NCI-H1930 (cell line): ENCODE results near the gene SLCO1B1.

Source experiments
- DNase-seq, 2 experiments: peaks; one replicate each; lab custom pipeline; 2025; lab: John Stamatoyannopoulos, UW

Gene SLCO1B1

DNA sequence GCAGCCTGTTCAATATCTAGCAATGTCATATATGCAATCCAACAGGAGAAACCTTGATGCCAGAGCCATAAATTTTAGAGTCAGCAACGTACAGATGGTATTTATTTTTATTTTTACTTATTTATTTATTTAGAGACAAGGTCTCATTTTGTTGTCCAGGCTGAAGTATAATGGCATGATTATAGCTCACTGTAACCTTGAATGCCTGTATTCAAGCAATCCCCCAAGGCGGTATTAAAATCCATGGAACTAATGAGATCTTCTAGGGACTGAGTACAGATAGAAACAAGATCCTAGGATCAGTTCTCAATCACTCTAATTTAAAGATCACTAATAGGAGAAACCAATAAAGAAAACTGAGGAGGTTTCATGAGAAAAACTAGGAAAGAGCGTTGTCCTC, 89.3 kb downstream of the SLCO1B1 start:
- DNase-seq: no peak

DNA sequence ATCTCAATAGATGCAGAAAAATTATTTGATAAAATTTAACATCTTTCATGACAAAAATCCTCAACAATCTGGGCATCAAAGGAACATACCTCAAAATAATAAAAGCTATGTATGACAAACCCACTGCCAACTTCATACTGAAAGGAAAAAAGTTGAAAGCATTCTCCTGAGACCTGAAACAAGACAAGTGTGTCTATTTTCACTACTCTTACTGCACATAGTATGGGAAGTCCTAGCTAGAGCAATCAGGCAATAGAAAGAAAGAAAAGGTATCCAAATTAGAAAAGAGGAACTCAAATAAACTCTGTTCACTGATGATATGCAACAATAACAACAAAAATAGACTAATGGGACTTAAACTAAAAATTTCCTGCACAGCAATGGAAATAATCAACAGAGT, 90.1 kb downstream of the SLCO1B1 start:
- DNase-seq: no peak

DNA sequence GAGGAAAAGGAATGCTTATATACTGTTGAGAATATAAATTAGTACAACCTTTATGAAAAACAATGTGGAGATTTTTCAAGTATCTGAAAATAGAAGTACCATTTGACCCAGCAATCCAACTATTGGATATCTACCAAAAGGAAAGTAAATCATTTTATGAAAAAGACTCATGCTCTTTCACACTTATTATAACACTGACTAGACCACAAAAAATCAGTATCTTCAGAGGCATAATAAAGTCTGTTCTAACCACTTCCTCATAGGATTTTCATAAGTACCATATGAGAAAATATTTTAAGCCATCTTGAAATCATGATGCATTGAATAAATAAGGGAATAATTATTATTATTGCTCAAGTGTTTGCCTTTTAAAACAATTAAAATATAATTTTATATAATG, 90.8 kb downstream of the SLCO1B1 start:
- DNase-seq: no peak

DNA sequence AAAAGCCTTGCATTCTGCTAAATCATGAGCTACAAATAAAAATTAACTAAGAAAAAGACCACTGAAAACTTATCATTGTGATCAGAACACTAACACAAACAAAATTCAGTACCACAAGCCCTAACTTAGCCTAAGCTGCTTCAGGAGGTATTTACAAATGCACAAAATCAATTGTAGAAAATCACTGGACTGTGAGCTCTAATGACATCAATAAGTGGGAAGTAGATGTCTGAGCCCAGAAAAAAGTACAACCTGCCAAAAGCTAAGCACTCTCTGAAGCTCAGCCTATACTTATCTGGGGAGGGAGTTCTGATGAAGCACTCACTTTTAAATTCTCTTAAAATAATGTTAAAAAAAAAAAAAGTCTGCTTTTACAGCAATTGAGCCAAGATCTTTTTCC, 92.9 kb downstream of the SLCO1B1 start:
- no peak for DNase-seq

DNA sequence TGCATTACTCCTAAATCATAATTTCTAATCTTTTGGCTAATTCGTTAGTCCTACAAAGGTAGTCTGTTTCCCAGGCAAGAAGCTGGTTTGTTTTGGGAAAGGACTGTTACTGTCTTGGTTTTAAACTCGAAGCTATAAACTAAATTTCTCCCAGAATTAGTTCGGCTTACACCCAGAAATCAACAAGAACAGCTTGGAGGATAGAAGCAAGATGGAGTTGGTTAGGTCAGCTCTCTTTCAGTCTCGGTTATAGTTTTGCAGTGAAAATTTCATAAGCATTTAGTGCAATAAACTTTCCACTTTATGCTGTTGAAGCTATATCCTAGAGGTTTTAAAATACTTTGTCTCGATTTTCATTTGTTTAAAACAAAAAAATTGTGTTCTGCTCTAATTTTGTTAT, 103.4 kb downstream of the SLCO1B1 start:
- no peak for DNase-seq

DNA sequence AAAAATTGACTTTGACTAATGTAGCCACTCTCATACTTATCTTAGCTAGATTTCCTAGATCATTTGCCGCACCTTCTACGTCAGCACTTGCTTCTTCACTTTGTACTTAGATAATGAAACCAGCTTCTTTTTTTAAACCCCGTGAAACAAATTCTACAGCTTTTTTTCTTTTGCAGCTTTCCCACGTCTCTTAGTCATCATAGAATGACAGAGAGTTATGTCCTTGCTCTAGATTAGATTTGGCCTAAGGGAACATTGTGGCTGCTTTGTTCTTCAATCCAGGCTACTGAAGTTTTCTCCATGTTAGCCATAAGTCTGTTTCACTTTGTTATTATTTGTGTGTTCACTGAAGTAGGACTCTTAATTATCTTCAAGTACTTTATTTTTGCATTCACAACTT, 108.9 kb downstream of the SLCO1B1 start:
- no peak for DNase-seq

DNA sequence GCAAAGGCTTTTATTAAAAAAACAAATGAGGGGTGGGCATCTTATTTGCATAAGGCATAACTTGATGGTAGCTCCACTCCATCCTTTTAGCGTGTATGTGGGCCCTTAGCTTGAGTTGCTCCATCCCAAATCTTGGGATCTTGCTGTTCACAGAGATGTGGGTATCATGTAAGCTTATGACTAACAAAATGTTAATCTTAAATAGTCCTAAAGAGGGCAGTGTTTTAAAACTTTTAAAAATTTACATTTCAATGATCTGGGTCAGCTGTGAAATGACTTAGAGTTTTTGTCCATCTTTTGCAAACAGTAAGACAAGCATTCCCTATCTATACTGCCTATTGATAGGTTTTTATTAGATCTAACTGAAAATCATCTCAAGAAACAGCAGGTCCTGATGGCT, 117.7 kb downstream of the SLCO1B1 start:
- DNase-seq: no peak

DNA sequence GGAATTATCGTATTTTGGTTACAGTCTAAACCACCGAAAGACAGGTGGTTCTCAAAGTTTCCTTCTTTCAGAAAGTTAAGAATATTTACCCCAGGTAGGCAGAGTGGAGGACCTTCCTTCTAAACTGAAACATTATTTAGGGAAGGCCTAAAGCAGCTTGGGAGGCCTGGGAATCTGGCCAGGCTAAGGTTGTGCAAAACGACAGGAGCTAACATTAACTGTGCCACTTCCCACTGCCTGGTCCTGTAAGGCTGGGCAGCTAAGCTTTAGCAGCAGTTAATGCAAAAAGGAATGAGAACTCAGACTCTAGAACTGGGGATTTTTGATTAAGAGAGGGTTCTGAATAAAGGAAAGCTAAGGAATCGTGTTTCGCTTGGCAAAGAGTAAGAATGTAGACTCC, 121.1 kb downstream of the SLCO1B1 start:
- no peak for DNase-seq

DNA sequence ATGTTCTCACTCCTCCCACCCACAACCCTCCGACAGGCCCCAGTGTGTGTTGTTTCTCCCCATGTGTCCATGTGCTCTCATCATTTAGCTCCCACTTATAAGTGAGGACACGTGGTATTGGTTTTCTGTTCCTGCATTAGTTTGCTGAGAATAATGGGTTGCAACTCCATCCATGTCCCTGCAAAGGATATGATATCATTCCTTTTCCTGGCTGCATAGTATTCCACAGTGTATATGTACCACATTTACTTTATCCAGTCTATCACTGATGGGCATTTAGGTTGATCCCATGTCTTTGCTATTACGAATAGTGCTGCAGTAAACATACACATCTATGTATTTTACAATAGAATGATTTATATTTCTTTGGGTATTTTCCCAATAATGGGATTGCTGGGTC, 126.2 kb downstream of the SLCO1B1 start:
- DNase-seq: no peak

DNA sequence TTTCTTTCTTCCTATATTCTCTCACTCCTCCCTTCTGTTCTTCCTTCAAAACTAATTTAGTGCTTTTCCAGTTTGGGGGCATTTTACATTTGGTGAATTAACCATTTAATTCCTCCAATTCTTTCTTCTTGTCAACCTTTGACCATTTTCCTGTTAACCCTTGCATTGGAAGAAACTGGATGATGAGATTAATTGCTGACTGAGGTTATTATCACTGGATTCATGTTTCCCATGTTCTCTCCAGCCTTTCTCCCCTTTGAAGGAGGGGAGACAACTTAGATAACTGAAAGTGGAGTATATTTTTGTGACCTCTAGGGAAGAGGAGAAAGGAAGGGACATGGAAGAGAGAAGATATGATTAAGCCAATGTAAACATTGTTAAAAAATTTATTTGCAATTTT, 133.2 kb downstream of the SLCO1B1 start:
- no peak for DNase-seq

DNA sequence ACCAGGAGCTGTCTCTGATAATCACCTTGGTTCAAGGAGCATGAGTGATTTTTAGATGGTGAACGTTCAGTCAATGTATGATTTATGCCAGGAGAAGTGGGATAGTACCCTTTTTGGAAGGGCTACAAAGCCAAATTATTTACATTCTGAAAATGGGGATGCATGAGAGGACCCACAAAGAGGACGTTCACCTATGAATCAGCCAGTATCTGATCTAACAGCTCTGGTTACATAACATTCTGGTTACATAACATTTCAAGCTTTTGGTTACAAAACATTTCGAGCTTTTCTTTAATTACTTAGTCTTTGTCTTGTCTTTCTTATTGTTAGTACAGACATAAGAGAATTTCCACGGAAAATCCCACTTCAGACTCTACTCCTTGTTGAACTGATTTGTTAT, 134.9 kb downstream of the SLCO1B1 start:
- DNase-seq: no peak

DNA sequence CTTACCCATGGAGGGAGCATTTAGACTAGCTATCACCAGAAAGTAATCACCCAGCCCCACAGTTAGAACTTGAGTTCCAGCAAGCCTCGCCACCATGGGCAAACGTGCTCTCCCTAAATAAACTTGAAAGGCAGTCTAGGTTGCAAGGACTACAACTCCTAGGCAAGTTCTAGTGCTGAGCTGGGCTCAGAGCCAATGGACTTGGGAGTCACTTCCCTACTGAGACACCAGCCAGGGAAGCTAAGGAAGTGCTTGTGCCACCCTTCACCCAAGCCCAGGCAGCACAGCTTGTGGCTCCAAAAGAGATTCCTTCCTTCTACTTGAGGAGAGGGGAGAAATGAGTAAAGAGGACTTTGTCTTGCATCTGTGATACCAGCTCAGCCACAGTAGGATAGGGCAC, 145.8 kb downstream of the SLCO1B1 start:
- no peak for DNase-seq
